HuH-7.5 (cell line): ENCODE results near the gene ZYX.
"Not testable (repeated sequence)": the region's sequence is repeated elsewhere in the genome, so short reads cannot be mapped to it uniquely, and the experiment has no call there.

ENCODE experiments used
- DNase-seq: peaks from one replicate; pipeline ENCODE4 v3.0.0; 2011; ENCODE audit warnings: low spot score

Gene ZYX

GRCh38 chr7:143397710-143398530 lies 16.8 kb downstream of the ZYX start:
- no peak for DNase-seq

- no peak for DNase-seq
Measured at GRCh38 chr7:143398616-143399015, 17.5 kb downstream of the ZYX start.

- DNase-seq, result no peak
Measured at GRCh38 chr7:143399151-143399550, 18.0 kb downstream of the ZYX start.

- DNase-seq, result no peak
Measured at GRCh38 chr7:143399642-143400041, 18.5 kb downstream of the ZYX start.

- DNase-seq, result no peak
Measured at GRCh38 chr7:143401265-143401664, 20.1 kb downstream of the ZYX start.

DNA sequence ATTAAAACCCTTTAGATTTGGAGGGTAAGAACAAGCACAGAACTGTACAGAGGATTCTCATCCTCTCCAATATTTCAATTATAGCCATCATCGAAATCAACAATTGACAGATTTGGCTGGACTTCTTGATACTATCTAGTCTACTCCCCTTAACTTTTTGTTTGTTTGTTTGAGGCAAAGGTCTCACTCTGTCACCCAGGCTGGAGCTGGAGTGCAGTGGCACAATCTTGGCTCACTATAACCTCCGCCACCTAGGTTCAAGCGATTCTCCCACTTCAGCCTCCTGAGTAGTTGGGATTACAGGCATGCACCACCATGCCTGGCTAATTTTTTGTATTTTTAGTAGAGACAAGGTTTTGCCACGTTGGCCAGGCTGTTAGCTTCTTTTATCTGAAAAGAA lies 21.1 kb downstream of the ZYX start:
- DNase-seq, result not testable (repeated sequence)

GRCh38 chr7:143405173-143406001 lies 24.2 kb downstream of the ZYX start:
- no peak for DNase-seq

DNA sequence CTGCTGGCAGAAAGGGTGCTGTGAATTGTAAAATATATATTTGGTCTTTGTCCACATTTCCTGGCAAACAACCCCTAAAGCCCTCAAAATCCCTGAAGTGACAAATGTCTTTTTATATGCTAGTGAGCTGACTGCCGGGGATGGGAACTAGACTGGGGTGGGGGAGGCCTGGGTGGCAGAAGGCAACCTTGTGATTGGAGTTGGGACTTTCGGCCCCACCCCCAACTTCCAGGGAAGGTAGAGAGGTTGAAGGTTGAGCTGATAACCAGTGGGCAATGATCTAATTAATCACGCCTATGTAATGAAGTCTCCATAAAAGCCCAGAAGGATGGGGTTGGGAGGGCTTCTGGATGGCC lies 24.8 kb downstream of the ZYX start:
- DNase-seq, result no peak

DNA sequence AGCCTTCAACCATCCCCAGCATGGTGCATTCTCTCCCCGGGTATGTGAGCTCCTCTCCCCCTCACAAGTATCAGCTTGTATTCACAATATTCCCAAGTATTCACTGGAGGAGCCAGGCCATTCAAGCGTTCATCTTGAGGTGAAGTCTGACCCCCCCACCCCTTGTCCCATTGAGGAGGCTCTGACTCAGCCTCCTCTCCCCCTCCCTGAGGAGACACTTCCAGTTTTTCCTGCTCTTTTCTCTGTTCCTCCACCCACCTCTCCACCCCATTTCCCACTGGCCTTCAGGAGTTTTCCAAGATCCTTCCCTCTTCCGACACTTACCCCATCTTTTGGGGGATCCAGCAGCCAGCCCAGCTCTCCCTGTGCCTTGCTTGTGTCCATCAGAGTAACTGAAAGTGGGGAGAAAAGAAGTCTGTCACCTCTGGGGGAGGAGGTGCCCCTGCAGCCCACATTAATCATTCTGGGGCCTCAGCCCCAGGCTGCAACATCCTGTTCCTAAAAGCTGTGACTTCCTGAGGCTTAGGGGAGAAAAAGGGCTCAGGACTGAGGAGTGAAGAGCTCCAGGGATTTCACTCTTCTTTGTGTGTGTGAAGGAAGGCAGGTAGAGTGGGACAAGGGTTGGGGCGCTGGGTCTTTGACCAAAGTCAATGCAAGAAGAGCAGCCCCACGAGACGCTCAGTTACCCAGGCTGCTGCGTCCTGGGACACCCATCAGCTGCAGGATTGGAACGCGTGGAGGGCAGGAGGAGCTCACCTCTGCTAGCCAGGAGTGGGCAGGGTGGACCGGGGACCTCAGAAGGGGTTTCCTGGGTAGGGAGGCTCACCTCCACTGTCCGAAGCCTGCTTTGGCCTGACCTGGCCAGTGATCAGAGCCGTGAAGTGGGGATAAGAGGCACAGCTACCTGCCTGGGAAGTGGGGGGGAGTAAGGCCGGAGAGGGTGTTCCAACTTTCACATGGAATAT lies 26.4 kb downstream of the ZYX start:
- DNase-seq, result no peak

- no peak for DNase-seq
Measured at GRCh38 chr7:143408252-143408685, 27.1 kb downstream of the ZYX start.

- DNase-seq, result peak; percentile 62
Measured at GRCh38 chr7:143408686-143409561, 27.8 kb downstream of the ZYX start, which contains the start of gene EPHA1. TSS of gene EPHA1 (minus strand) at chr7:143408856. CDS start at chr7:143408805, 51 bp downstream.

- no peak for DNase-seq
Measured at GRCh38 chr7:143410521-143411004, 29.4 kb downstream of the ZYX start.

GRCh38 chr7:143411976-143412708 lies 31.0 kb downstream of the ZYX start:
- DNase-seq, result no peak

- no peak for DNase-seq
Measured at GRCh38 chr7:143413123-143413522, 32.0 kb downstream of the ZYX start.

DNA sequence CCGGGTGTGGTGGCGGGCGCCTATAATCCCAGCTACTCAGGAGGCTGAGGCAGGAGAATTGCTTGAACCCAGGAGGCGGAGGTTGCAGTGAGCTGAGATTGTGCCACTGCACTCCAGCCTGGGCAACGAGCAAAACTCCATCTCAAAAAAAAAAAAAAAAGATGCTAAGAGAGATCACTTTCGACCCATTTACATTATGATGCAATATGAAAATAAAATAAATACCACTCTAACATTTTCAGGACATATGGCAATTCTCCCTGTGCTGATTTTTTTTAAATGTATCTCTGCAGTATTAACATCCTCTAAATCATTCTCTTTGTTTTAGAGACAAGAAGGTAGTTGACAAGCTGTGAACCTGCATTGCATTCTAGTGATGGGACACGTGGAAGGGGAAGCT lies 34.1 kb downstream of the ZYX start:
- DNase-seq, result not testable (repeated sequence)

GRCh38 chr7:143415742-143416397 lies 34.7 kb downstream of the ZYX start:
- no peak for DNase-seq

GRCh38 chr7:143416565-143417149 lies 35.5 kb downstream of the ZYX start:
- peak; percentile 73 for DNase-seq

- DNase-seq, result no peak
Measured at GRCh38 chr7:143417734-143418383, 36.7 kb downstream of the ZYX start.
